Smooth muscle cell (in vitro differentiated cells): ENCODE results near the gene B4GALNT4. TPM values are rescaled to one million over a fixed set of nuclear protein-coding genes. Genes with fewer than 3 reads are reported as not detected.

Experiments used
- DNase-seq: peaks from one replicate; lab custom pipeline; 2025; ENCODE audit not compliant: unreplicated experiment; lab: John Stamatoyannopoulos, UW
- H2AFZ ChIP-seq: fragments of 200-600 bp; sonication (generic); 2 replicates; pipeline ENCODE4 v1.6.0; 2016; ENCODE audit warnings: antibody characterized with exemption, low read depth, mild to moderate bottlenecking
- H3F3A ChIP-seq: fragments of 200-600 bp; sonication (generic); 2 replicates; pipeline ENCODE4 v1.6.0; 2017; ENCODE audit warnings: antibody characterized with exemption, low read depth
- H3K27ac ChIP-seq: fragments of 200-600 bp; sonication (generic); 2 replicates; pipeline ENCODE4 v1.5.1; 2016; ENCODE audit warnings: low read depth, mild to moderate bottlenecking
- H3K27me3 ChIP-seq: fragments of 200-600 bp; sonication (generic); 2 replicates; pipeline ENCODE4 v1.6.1; 2016; ENCODE audit warnings: low read depth, mild to moderate bottlenecking
- H3K36me3 ChIP-seq: fragments of 200-600 bp; sonication (generic); 2 replicates; pipeline ENCODE4 v1.5.1; 2016; ENCODE audit warnings: low read depth
- H3K4me1 ChIP-seq: fragments of 200-600 bp; sonication (generic); 2 replicates; pipeline ENCODE4 v1.5.1; 2016; ENCODE audit warnings: low read depth
- H3K4me2 ChIP-seq: fragments of 200-600 bp; sonication (generic); 2 replicates; pipeline ENCODE4 v1.6.0; 2016; ENCODE audit warnings: mild to moderate bottlenecking
- H3K4me3 ChIP-seq: fragments of 200-600 bp; sonication (generic); 2 replicates; pipeline ENCODE4 v1.5.1; 2016; ENCODE audit warnings: mild to moderate bottlenecking
- H3K79me2 ChIP-seq: fragments of 200-600 bp; sonication (generic); 2 replicates; pipeline ENCODE4 v1.6.0; 2016; ENCODE audit warnings: low read depth, mild to moderate bottlenecking
- H3K9ac ChIP-seq: fragments of 200-600 bp; sonication (generic); 2 replicates; pipeline ENCODE4 v1.6.0; 2016; ENCODE audit warnings: low read depth
- H3K9me3 ChIP-seq: fragments of 200-600 bp; sonication (generic); replicated peaks from 2 replicates; pipeline ENCODE4 v1.5.1; 2016; ENCODE audit warnings: low read depth
- H4K20me1 ChIP-seq: fragments of 200-600 bp; sonication (generic); 2 replicates; pipeline ENCODE4 v1.6.0; 2016; ENCODE audit warnings: low read depth
- CTCF ChIP-seq: fragments of 200-600 bp; sonication (generic); IDR thresholded peaks from 2 replicates; pipeline ENCODE4 v1.5.1; 2017; ENCODE audit warnings: borderline replicate concordance, mild to moderate bottlenecking, antibody characterized with exemption; ENCODE audit not compliant: insufficient read depth, poor library complexity, severe bottlenecking
- WGBS: methylation state at CpG from one replicate; pipeline ENCODE4 v1.1.7; 2016; ENCODE audit warnings: low lambda C conversion rate; 5-methylcytosine and 5-hydroxymethylcytosine counted together
- polyA plus RNA-seq: library from polyadenylated mRNA; unstranded; fragments of >200 nt; fragmentation: Nextera tagmentation; extraction: Ambion mirVana; gene quantifications from 2 replicates; pipeline ENCODE4 v1.2.1, GENCODE V29; 2016
- total RNA-seq: library from RNA; depleted of rRNA; stranded (reverse); fragments of >200 nt; gene quantifications from 2 replicates; pipeline ENCODE4 v1.2.3, GENCODE V29; 2014

B4GALNT4 gene
- total and polyA plus RNA-seq, 2 experiments from 2014 or later, result 21.9 to 45.8 TPM

DNA sequence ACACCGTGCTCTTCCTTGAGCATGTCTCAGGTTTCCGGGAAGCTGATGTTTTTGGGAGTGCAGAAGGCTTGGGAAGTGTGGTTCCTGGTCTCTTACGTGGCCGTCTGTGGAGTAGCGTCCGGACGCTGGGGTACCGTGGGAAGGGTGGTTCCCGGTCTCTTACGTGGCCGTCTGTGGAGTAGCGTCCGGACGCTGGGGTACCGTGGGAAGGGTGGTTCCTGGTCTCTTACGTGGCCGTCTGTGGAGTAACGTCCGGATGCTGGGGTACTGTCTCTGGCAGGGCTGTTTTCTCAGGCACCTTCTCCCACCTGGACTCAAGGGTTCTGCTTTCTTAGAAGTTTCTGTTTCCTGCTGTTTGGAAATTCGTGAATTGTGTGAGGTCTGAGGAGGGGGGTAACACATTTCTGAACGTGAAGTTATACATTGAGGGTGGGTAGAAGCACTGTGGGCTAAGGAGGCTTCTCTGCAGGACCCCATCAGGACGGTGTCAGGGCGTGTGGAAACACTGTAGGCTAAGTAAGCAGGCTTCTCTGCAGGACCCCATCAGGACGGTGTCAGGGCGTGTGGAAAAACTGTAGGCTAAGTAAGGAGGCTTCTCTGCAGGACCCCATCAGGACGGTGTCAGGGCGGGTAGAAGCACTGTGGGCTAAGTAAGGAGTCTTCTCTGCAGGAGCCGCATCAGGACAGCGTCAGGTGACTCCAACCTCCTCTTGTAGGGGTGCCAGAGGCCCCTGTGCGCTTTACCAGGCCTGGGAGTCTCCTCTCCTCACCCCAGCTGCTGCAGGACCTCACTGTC lies 43.3 kb upstream of the B4GALNT4 start:
- no peak for DNase-seq
- H2AFZ ChIP-seq, result no peak overlapping the region
- TF ChIP-seq CTCF, result no peak
- H3K9ac ChIP-seq, result no peak overlapping the region
- H3K4me2 ChIP-seq, result no peak overlapping the region
- peaks cover 13% of the 10 kb centered on the region for H3F3A ChIP-seq
- no peaks in the 10 kb centered on the region for H3K27me3 ChIP-seq
- peak overlapping the region; percentile 49 for H3K27ac ChIP-seq
- peaks cover 7% of the 10 kb centered on the region for H3K4me1 ChIP-seq
- peaks cover 4% of the 10 kb centered on the region for H3K79me2 ChIP-seq
- no peaks in the 10 kb centered on the region for H3K9me3 ChIP-seq
- no peak overlapping the region for H3K4me3 ChIP-seq
- no peaks in the 10 kb centered on the region for H3K36me3 ChIP-seq
- WGBS, result 95% methylated on average over 28 of the region's 30 CpGs
- H4K20me1 ChIP-seq, result no peaks in the 10 kb centered on the region

GRCh38 chr11:326592-326841 lies 42.8 kb upstream of the B4GALNT4 start:
- peak overlapping the region; percentile 49 for H3K27ac ChIP-seq
- H3K79me2 ChIP-seq, result peaks cover 4% of the 10 kb centered on the region
- no peak for TF ChIP-seq CTCF
- H3K4me2 ChIP-seq, result no peak overlapping the region
- no peak for DNase-seq
- H3K36me3 ChIP-seq, result no peaks in the 10 kb centered on the region
- H4K20me1 ChIP-seq, result no peaks in the 10 kb centered on the region
- H3K4me1 ChIP-seq, result peaks cover 7% of the 10 kb centered on the region
- H3K27me3 ChIP-seq, result no peaks in the 10 kb centered on the region
- H2AFZ ChIP-seq, result no peak overlapping the region
- no peak overlapping the region for H3K9ac ChIP-seq
- WGBS, result 87% methylated on average over 6 of the region's 6 CpGs
- H3K9me3 ChIP-seq, result no peaks in the 10 kb centered on the region
- H3F3A ChIP-seq, result peaks cover 13% of the 10 kb centered on the region
- H3K4me3 ChIP-seq, result no peak overlapping the region

DNA sequence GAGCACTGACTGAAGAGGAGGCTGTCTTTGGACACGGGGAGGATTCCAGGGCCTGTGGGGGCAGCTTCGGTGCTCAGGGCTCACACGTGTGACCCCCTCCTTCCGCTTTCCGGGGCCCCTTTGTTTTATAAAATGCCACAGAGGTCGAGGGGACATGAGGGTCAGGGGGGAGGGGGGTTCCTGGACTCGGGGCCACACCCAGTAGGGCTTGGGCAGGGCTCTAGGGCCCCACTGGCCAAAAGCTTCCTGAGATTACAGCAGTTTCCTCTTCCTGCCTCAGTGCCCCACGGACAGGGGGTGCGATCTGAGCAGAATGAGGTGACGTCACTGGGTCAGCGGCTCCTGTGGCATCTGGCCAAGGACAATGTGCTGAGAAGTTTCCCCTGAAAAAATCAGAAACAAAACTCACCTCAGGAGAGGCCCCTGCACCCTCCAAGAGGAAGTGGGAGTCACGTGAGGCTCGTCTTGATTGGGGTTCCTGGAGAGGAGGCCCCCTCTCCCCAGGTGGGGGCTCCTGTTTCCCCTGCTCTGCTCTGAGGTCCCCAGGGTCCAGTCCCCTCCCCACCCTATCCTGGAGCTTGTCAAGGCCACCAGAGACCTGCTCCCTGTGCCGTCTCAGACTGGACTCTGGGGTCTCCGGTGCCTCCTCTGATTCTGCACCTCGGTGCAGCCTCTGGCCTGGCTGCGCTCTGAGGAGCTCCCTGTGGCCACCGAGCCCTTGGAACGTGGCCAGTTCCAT lies 42.3 kb upstream of the B4GALNT4 start:
- Histone ChIP-seq H3K79me2 (peaks cover 4% of the 10 kb centered on the region), H4K20me1 (no peaks in the 10 kb centered on the region), H3F3A (peaks cover 13% of the 10 kb centered on the region), H3K36me3 (no peaks in the 10 kb centered on the region), H3K9me3 (no peaks in the 10 kb centered on the region), H3K27ac (peak overlapping the region; percentile 49), H3K9ac (no peak overlapping the region), H2AFZ (no peak overlapping the region), H3K4me2 (peak overlapping the region; percentile 30), H3K27me3 (no peaks in the 10 kb centered on the region), H3K4me1 (peaks cover 7% of the 10 kb centered on the region), H3K4me3 (no peak overlapping the region)
- no peak for TF ChIP-seq CTCF
- WGBS, result 68% methylated on average over 19 of the region's 19 CpGs
- no peak for DNase-seq
